ENCODE data around the gene PMM1.
A peak's percentile ranks its signal among the peaks of the same experiment; 100 is the strongest.
"Not testable (repeated sequence)": the region's sequence is repeated elsewhere in the genome, so short reads cannot be mapped to it uniquely, and the experiment has no call there.

The PMM1 gene

DNA sequence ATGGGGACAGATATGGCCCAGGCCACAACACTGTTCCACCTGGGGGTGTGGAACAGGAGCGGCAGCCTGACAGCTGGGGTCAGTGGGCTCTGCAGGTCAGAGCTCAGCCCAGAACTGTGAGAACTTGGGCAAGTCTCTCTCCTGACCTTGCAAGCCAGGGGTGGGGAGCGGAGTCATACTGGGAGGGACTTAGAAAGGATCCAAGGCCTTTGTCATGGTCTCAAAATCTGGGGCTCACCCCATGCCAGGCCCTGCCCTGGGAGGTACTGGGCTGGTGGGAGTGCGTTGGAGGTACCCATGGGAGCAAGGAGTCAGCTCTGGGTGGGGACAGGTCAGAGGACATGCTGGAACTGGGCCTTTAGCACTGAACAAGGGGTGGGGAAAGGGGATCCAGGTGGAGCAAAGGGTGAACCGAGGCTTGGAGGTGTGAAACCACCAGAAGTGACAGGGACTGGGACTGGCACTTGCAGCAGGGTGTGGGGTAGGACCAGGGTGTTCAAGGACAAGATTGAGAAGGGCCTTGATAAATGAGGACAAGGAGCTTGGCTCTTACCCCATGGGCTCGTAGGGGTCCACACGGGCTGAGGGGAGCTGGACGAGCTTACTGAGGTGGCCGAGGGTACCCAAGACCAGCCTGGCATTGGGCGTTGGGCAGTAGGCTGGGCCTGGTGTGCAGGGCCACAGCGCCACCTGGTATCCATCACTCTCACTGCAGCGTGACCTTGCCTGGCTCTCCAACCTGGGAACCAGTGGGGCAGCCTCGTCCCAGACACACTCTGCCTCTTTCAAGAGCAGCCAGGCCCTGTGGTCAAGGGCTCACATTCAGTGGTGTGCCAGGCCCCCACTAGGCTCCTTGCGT, 7.4 kb upstream of the PMM1 start:
- DNase-seq, result peak; percentile 28 to 38

DNA sequence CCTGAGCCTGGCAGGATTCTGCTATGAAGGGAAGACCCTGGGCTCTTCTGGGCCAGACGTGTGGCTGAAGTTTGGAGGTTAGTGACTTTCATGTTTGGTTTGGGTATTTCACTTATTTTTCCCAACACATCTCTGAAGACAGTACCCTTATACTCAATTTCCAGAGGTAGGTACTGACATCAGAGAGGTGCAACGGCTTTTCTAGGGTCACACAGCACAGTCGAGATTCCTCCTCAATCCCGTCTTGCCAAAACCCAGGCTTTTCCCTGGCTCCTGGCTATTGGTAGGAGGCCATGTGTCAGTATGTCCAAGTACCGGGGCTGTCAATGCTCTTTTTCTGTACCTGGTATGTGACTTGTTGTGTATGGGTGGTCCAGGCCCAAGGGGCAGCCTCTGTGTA, 6.1 kb upstream of the PMM1 start:
- DNase-seq, result no peak

DNA sequence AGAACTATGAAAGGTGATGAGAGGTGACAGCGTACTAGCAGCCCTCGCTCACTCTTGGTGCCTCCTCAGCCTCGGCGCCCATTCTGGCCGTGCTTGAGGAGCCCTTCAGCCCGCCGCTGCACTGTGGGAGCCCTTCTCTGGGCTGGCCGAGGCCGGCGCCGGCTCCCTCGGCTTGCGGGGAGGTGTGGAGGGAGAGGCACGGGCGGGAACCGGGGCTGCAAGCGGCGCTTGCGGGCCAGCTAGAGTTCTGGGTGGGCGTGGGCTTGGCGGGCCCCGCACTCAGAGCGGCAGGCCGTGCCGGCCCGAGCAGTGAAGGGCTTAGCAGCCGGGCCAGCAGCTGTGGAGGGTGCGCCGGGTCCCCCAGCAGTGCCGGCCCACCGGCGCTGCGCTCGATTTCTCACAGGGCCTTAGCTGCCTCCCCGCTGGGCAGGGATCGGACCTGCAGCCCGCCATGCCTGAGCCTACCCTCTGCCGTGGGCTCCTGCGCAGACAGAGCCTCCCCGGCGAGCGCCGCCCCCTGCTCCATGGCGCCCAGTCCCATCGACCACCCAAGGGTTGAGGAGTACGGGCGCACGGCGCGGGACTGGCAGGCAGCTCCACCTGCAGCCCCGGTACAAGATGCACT, 3.8 kb upstream of the PMM1 start:
- DNase-seq, result not testable (repeated sequence)

DNA sequence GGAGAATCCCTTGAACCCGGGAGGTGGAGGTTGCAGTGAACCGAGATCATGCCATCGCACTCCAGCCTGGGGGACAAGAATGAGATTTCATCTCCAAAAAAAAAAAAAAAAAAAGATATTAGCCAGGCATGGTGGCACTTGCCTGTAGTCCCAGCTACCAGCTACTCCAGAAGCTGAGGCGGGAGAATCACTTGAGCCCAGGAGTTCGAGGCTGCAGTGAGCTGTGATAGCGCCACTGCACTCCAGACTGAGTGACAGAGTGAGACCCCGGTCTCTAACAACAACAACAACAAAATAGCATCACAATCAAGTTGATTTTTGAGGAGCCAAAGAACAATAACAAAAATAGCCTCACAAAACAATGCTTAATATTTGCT, 2.3 kb downstream of the PMM1 start:
- DNase-seq, result no peak

DNA sequence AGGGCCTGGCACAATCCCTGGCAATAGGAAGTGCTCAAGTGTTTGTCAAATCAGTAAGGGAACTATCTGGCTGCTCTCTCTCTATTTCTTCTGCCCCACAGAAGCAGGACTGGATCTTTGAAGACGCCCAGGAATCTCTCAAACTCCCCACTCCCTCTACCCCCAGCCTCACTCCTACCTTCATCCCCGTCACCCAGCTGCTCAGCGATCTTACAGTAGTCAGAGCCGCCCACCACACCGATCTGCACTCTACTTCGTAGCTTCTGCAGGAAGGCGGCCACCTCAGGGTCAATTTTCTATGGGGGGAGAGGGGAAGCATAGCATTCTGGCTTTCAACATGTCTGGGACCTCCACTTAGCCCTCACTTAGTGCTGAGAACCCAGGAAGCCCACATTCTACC, 3.7 kb downstream of the PMM1 start:
- DNase-seq, result no peak

DNA sequence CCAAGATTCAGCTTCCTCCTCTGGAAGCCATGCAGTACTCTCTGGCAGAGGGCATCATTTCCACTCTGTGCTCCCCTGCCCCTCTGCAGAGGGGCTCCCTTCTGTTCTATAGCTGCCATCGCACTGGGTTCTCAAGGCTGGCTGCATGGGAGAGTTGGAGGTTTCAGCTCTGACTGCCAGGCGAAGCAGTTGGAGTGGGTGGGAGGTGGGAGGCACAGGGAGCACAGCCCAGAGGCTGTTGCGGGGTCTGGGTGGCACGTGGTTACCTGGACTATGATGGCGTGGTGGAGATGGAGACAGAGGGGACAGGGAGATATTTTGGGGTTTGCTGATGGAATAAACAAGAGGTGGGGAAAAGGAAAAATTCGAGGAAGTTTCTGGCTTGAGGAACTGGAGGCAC, 4.8 kb downstream of the PMM1 start:
- DNase-seq, result no peak

DNA sequence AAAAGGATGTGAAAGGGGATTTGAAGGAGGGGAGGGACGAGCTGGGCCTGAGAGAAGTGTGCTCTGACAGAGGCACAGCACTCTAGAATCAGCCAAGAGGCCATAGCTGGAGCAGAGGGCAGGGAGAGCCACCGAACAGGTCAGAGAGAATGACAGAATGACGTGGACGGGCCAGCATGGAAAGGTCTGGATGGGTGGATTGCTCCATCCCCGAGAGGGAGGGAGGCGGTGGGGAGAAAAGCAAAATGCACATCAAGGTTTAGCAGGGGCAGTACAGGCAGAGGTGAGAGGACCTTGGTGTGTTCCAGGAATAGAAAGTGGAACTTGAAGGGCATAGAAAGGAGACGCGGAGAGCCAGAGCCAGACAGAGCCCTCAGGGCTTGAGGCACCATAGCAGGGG, 6.9 kb downstream of the PMM1 start:
- no peak for DNase-seq

DNA sequence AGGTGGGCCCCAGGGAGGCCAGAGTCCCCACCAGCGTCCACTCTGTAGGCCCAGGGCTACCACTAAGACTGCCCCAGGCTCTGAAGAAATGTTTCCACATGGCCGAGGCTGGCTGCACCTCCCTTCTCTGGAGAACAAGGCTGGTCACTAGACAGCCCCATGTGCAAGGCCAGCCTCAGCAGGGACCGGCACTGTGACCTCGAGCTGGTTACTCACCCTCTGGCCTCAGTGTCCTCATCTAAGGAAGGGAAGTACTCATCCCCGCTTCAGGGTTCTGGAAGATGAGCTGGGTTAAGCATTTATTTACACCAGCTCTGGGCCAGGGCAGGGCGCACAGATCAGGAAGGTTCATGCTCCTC, 9.7 kb downstream of the PMM1 start:
- DNase-seq, result no peak

DNA sequence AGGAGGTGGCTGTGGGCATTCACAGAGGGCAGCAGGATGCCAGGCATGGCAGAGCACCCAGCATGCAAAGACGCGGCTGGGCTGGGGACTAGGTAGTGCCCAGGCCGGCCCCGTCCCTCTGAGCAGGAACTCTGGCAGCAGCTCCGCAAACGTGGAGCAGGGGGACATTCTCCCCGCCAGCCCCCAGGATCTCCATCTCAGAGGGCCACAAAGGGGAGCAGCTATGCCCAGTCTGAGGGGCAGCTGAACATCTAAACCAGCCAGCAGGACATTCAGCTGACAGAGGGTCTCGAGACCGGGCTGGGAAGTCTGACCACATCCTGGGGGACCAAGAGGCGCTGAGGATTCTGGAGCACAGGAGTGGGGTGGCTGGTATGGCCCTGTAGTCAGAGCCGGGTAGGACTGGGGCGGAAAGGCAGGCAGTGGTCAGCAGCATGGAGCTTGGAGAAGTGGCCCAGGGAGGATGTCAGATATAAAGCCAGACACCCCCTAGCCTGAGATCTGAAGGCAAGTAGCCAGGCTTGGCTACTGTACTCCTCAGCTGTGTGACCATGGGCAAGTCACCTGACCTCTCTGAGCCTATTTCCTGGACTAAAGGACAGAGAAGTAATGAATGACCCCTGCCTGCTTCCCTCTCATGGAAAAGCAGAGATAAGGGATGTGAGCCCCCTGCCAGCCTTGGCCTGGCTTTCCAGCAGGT, 10.2 kb downstream of the PMM1 start:
- no peak for DNase-seq

DNA sequence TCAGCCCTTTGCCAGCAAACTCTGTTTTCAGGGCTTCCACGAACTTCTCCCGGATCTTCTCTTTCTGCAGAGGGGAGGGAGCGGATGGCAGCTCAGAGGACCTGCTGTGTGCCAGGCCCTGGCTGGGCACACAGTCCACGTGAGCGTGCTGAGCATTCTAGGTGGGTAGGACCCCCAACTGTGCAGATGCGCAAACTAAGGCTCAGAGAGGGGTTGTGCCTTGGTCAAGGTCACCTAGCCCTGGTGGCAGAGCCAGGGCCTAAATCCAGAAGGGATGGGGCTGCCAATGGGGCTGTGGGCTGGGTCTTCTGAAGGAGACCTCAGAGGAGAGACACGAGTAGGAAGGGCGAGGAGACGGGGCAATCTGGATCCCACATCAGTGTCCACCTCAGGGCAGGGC, 10.8 kb downstream of the PMM1 start:
- no peak for DNase-seq

DNA sequence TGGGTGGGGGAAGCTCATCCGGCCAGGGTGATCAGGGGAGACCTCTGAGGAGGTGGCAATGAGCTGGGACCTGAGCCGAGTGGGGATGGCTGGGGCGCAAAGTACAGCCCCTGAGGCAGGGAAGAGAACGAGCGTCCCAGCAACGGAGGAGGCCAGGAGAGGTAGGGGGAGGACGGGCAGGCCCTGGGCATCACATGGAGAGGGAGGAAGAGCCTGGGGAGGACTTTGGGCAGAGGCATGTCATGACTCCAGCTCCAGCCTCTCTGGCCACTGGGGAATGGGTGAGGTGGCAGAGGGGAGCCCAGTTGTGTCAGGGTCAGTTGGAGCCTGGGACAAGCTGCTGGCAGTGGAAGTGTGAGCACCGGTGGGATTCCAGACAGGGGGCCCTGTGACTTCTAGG, 11.5 kb downstream of the PMM1 start:
- no peak for DNase-seq

DNA sequence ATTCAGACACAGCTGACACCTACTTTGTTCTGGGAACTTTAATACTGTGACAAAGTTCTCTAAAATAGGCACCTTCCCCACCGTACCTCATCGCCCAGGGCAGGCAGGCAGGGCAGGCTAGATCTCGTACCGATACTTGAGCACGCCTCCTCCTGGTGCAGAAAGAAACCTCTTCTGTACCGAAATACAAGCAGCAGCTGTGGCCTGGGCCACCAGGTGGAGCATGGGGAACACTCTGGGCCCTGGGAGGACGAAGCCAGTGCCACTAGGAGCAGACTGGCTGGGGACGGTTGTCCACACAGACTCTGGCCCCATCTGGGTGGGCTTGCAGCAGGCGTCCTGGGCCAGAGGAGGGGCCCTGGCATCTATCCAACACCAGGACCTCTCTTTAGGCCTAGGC, 12.8 kb downstream of the PMM1 start:
- peak; percentile 34 to 36 for DNase-seq

DNA sequence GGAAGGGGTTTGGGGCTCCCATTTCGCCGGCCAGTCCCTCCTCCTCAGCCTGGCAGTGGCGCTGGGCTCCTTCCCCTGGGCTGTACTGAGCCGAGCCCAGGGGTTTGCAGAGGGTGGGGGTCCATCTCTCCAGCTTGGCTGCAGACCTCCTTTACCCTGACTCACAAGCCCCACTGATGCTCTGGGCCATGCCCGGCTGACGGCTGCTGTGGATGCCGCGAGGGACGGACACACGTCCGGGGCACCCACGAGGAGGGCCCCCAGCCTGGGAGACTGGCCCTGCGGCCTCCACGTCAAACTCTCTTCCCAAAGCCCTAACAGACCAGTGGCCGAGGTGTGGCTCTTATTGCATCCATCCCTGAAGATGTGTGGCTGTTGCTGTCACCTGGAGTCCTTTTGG, 14.1 kb downstream of the PMM1 start:
- DNase-seq, result no peak

DNA sequence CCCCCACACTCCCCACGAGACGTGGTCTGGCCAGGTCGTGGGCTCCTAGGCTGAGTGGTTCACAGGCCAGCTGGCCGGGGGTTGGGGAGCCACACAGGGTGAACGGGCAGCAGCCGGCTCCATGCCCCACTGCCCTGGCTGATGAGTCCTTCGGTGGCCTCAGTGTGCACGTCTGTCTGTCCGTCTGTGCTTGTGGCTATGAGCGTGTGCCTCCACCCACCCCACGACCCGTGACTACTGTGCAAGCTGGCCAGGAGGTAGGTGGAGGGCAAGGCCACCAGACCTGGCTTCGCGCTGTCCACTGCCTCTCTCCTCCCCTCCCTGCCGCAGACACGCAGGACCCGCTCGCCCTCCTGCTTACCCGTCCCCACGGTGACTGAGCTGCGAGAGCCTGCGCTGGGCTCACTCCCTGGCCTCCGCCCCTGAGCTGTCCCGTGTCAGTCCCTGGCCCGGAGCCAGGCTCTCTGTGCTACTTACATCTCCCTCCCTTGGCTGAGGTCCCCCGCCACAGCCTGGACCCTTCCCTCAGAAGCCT, 14.7 kb downstream of the PMM1 start:
- no peak for DNase-seq

DNA sequence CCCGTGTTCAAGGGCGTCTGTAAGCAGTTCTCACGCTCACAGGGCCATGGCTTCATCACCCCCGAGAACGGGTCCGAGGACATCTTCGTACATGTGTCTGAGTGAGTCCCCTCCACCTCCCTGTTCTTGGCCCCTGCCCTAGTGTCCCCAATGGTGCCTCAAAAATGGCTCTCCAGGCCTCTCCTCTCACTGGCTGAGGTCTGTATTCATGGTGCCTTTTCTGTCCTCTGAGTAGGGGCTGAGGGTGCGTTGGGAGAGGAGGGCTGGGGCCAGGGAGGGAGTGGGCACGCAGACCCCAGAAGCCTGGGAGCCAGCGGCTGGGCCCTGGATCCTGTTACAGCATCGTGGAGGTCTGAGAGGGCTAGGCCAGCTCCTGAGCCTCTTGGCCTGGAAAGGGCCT, 16.0 kb downstream of the PMM1 start:
- DNase-seq, result no peak

DNA sequence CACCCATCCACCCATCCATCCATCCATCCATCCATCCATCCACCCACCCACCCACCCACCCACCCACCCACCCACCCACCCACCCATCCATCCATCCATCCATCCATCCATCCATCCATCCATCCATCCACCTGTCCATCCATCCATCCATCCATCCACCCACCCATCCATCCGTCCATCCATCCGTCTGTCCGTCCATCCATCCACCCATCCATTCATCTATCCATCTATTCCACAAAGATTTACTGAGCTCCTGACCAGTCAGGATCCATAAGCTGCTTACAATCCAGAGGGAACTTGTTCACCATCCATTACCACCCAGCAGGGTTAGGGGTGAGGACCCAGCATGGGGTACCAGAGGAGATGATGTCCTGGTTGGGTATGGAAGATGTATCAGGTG, 17.3 kb downstream of the PMM1 start:
- DNase-seq, result not testable (repeated sequence)

DNA sequence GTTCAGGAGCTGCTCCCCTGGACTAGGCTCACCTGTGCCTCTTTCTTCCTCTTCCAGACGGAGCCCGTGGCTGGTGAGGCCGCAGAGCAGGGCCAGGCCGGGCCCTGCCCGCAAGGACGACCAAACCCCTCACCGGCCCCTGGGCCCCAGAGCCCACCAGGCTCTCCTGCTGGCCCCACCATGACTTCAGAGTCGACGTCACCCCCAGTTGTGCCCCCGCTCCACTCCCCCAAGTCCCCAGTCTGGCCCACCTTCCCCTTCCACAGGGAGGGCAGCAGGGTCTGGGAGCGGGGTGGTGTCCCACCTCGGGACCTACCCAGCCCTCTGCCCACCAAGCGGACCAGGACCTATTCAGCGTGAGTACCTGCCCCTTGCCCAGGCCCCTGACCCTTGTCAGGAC, 17.9 kb downstream of the PMM1 start:
- no peak for DNase-seq

DNA sequence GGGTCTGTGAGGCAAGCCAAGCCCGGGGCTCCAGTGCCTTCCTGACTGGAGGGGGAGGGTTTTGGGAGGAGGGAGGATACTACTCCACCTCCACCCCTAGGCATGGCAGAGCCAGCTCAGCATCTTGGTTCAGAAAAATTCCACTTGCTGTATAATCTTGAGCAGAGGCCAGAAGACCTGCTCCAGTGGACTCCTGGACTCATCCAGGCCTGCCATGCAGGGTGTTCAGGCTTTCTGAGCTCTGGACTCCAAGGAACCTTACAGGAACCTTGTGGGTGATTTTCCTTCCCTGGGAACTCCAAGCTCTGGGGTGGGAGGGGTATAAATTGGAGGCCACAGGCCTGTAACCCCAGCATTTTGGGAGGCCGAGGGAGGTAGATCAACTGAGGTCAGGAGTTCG, 19.4 kb downstream of the PMM1 start:
- no peak for DNase-seq

DNA sequence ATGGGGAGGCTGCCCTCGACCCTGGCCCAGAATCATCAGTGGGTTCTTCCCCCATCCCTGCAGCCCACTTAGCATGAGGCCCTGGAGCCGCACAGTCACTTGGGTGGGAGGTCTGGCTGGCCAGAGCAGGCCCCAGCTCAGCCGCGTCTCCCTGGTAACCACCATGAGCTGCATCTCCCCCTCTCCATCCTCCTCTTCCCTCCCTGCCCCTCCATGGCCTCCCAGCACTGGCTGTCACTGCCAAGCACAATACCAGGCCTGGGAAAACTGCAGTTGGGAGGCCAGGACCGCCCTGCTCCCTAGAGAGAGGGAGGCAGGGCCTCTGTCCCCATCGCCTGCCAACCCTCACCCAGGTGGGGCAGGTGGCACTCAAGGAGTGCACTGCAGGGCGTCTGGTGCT, 20.8 kb downstream of the PMM1 start:
- no peak for DNase-seq

DNA sequence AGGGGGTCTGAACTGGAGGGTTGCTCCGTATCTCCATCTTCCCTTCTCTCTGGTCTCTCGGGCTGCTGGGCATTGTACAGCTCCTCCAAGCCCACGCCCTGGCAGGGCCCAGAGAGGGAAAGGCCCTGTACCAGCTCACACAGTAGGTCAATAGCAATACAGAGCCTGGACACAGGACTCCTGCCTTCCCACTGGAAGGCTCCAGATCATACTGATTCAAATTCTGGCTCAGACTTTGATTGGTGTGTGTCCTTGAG, 22.2 kb downstream of the PMM1 start:
- no peak for DNase-seq

DNA sequence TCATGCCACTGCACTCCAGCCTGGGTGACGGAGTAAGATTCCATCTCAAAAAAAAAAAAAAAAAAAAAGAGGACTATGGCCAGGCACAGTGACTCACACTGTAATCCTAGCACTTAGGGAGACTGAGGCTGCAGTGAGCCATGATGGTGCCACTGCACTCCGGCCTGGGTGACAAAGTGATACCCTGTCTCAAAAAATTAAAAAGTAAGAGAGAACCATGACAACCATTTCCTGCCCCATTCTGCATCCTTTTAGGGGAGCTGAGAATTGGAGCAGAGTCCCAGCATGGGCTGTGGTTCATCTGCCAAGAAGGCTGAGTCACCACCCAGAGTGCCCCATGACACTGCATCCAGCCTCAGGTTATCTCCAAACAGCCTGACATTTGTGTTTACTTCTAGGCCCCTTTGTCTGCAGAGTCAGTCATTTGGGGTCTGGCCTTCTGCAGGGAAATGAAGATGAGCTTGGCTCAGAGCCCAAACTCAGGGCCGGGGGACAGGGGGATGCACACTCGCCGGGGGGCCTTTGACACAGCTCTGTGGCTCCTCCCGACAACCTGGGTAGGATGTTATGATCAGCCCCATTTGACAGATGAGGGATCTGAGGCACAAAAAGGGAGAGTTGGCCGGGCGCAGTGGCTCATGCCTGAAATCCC, 24.1 kb downstream of the PMM1 start:
- no peak for DNase-seq

DNA sequence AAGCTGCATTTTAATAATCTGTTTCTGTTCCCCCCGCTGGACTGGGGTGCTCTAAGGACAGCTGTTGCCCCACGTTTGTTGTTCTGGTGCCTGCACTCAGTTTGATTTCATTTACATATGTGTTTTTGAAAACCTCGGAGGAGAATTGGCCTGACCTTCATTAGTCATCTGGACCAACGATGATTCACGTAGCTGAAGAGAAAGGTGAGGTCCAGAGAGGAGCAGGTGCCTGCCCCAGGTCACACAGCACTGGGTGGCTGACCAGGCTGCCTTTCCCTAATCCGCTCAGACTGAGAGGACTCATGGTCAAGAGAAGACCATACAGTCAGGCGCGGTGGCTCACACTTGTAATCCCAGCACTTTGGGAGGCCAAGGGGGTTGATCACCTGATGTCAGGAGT, 25.1 kb downstream of the PMM1 start:
- DNase-seq, result no peak

DNA sequence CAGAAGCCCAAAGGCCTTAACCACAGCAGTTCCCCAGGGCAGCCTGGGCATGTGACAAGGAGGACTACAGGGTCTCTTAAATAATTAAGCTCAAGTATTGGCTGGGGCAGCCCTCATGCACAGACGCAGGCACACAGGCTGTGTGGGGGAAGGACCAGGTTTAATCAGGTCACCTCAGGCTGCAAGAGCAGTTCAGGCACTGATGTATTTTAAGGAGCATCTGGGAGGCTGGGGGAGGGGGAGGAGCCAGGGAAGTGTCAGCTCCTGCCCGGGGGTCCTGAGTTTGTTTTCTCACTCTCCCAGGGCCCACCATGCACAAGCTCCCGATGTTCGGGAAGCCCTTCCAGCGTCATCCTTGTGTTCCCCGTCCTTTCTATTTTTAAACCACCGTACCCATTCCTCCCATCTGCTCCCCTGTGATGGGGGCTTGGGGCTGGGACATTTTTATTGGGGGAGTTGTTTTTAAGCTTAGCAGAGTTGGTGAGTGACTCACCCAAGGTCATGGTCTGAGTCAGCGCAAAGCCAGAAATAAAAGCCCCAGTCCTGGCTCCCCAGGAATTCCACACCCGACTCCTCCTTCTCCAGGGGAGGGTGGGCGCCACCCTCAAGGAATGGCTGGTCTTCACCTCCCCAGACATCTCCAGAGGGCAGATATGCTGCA, 26.5 kb downstream of the PMM1 start:
- DNase-seq, result no peak

Data from CD4-positive, alpha-beta T cell treated with Interleukin-4 for 1 hour (primary cell).